Panc1 (cell line): ENCODE results near the gene RPN1.

Experiments
- POLR2AphosphoS5 ChIP-seq: IDR thresholded peaks from 2 replicates; pipeline ENCODE4 v1.6.1; 2012; ENCODE audit warnings: mild to moderate bottlenecking, low read depth, low read length, moderate library complexity
- SIN3A ChIP-seq: IDR thresholded peaks from 2 replicates; pipeline ENCODE4 v1.6.1; 2012; ENCODE audit warnings: low read depth, mild to moderate bottlenecking, low read length, moderate library complexity, borderline replicate concordance; ENCODE audit not compliant: insufficient read depth
- TF ChIP-seq, protein P1 (sequence below): fragments of 450-650 bp; IDR thresholded peaks from 2 replicates; pipeline ENCODE4 v1.5.1; 2017; ENCODE audit warnings: mild to moderate bottlenecking

DNA sequence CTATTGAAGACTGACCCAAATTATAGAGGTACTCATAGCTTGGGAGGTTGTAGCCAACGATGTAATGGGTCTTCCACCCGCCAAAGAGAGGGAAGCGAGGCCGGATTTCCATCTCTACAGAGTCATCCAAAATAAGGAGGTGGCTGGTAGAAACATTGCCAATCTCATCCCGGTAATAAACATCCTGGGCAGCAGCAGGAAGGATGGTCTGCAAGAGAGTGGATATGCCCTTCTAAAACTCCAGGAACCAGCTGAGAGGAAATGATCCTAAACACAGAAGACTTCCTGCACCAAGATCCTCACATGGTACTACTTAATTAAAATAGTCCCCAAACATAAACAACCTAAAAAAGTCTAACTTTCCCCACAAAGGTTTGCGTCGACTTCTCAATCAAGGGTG is 20.7 kb downstream of the RPN1 start:
- TF ChIP-seq, protein P1, sequence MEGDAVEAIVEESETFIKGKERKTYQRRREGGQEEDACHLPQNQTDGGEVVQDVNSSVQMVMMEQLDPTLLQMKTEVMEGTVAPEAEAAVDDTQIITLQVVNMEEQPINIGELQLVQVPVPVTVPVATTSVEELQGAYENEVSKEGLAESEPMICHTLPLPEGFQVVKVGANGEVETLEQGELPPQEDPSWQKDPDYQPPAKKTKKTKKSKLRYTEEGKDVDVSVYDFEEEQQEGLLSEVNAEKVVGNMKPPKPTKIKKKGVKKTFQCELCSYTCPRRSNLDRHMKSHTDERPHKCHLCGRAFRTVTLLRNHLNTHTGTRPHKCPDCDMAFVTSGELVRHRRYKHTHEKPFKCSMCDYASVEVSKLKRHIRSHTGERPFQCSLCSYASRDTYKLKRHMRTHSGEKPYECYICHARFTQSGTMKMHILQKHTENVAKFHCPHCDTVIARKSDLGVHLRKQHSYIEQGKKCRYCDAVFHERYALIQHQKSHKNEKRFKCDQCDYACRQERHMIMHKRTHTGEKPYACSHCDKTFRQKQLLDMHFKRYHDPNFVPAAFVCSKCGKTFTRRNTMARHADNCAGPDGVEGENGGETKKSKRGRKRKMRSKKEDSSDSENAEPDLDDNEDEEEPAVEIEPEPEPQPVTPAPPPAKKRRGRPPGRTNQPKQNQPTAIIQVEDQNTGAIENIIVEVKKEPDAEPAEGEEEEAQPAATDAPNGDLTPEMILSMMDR = no peak
- TF ChIP-seq SIN3A (no peak), POLR2AphosphoS5 (no peak)
